ENCODE measurements around the gene PSMA8. TPM values are rescaled to one million over a fixed set of nuclear protein-coding genes. Genes with fewer than 3 reads are reported as not detected.

PSMA8 gene
- total RNA-seq, 1 experiment from 2014 or later: not detected

DNA sequence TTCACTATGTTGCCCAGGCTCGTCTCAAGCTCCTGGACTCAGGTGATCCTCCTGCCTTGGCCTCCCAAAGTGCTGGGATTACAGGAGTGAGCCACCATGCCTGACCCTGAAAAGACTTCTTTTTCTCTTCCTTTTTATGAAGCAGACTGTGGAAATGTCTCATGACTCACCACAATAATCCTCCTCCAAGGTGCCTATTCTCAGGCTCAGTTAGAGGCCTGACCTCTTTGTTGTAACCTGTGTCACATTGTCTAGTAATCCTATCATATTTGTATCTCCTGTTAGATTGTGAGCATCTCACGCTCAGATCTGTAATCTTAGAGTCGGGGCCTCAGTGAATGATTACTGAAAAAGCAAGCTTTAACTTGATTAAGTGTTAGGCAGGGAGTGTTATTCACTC lies 74.3 kb downstream of the PSMA8 start:
- no peak overlapping the region for H2AFZ ChIP-seq
- no peaks in the 10 kb centered on the region for H3K4me1 ChIP-seq (replicated peaks; ENCODE audit: insufficient read depth)
- H3K4me2 ChIP-seq: no peak overlapping the region
- no peaks in the 10 kb centered on the region for H3K9me3 ChIP-seq (ENCODE audit: insufficient read depth, low read depth)
- BruUV-seq (replicated peaks): no TSS peak
- no peaks in the 10 kb centered on the region for H3F3A ChIP-seq (ENCODE audit: insufficient read depth, low read depth)
- DNase-seq: no peak
- no peaks in the 10 kb centered on the region for H3K27me3 ChIP-seq (ENCODE audit: insufficient read depth, low read depth)
- no peaks in the 10 kb centered on the region for H3K79me2 ChIP-seq (ENCODE audit: low read depth)
- H3K36me3 ChIP-seq (ENCODE audit: low read depth): no peaks in the 10 kb centered on the region
- intact Hi-C loops (cut with micrococcal nuclease; ENCODE audit: unreplicated experiment): no loop called here
- ChIA-PET POLR2A (ENCODE audit: unreplicated experiment) (no interaction called here), CTCF (no interaction called here)
- TF ChIP-seq, protein P1, sequence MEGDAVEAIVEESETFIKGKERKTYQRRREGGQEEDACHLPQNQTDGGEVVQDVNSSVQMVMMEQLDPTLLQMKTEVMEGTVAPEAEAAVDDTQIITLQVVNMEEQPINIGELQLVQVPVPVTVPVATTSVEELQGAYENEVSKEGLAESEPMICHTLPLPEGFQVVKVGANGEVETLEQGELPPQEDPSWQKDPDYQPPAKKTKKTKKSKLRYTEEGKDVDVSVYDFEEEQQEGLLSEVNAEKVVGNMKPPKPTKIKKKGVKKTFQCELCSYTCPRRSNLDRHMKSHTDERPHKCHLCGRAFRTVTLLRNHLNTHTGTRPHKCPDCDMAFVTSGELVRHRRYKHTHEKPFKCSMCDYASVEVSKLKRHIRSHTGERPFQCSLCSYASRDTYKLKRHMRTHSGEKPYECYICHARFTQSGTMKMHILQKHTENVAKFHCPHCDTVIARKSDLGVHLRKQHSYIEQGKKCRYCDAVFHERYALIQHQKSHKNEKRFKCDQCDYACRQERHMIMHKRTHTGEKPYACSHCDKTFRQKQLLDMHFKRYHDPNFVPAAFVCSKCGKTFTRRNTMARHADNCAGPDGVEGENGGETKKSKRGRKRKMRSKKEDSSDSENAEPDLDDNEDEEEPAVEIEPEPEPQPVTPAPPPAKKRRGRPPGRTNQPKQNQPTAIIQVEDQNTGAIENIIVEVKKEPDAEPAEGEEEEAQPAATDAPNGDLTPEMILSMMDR (conservative IDR thresholded peaks at IDR 0.05): no peak
- TF ChIP-seq EZH2 (IDR thresholded peaks at IDR 0.05; ENCODE audit: low read depth): no peak
- H4K20me1 ChIP-seq (ENCODE audit: insufficient read depth): no peaks in the 10 kb centered on the region
- no peaks in the 10 kb centered on the region for H3K9me2 ChIP-seq (ENCODE audit: insufficient read depth)
- H3K27ac ChIP-seq: no peak overlapping the region
- H3K4me3 ChIP-seq: no peak overlapping the region

DNA sequence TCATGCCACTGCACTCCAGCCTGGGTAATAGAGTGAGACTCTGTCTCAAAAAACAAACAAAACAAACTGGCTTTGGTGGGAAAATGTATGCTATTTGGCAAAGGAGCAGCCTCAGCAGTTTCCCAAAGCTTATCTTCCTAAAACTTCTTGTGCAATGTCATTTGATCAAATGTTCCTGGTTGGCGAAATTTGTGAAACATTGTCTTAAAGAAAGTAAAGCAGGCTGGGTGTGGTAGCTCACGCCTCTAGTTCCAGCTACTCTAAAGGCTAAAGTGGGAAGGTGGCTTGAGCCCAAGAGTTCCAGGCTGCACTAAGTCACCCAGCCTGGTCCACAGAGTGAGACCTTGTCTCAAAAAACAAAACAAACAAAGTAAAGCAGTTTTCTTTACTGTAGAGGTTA lies 75.3 kb downstream of the PSMA8 start:
- ChIA-PET CTCF (no interaction called here), POLR2A (ENCODE audit: unreplicated experiment) (no interaction called here)

DNA sequence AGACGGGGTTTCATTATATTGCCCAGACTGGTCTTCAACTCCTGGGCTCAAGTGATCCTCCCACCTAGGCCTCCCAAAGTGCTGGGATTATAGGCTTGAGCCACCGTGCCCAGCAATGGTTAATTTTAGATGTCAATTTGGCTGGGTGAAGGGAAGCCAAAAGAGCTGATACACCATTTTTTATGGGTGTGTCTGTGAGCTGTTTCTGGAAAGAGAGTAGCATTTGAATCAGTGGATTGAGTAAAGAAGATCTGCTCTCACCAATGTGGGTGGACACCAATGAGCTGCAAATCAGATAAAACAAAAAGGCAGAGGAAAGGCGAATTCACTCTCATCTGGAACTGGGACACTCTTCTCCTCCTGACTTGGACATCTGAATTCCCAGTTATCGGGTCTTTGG lies 76.5 kb downstream of the PSMA8 start:
- ChIA-PET POLR2A (ENCODE audit: unreplicated experiment) (no interaction called here), CTCF (no interaction called here)
- H3K79me2 ChIP-seq (ENCODE audit: low read depth): no peaks in the 10 kb centered on the region
- H4K20me1 ChIP-seq (ENCODE audit: insufficient read depth): no peaks in the 10 kb centered on the region
- H3F3A ChIP-seq (ENCODE audit: insufficient read depth, low read depth): no peaks in the 10 kb centered on the region
- no peaks in the 10 kb centered on the region for H3K36me3 ChIP-seq (ENCODE audit: low read depth)
- H3K9me2 ChIP-seq (ENCODE audit: insufficient read depth): no peaks in the 10 kb centered on the region
- intact Hi-C loops (cut with micrococcal nuclease; ENCODE audit: unreplicated experiment): no loop called here
- BruUV-seq (replicated peaks): no TSS peak
- H3K27ac ChIP-seq: no peak overlapping the region
- no peak overlapping the region for H3K4me2 ChIP-seq
- no peak overlapping the region for H2AFZ ChIP-seq
- no peaks in the 10 kb centered on the region for H3K9me3 ChIP-seq (ENCODE audit: insufficient read depth, low read depth)
- no peaks in the 10 kb centered on the region for H3K27me3 ChIP-seq (ENCODE audit: insufficient read depth, low read depth)
- no peaks in the 10 kb centered on the region for H3K4me1 ChIP-seq (replicated peaks; ENCODE audit: insufficient read depth)
- no peak overlapping the region for H3K4me3 ChIP-seq
- no peak for DNase-seq
- TF ChIP-seq EZH2 (IDR thresholded peaks at IDR 0.05; ENCODE audit: low read depth): no peak
- TF ChIP-seq, protein P1 (conservative IDR thresholded peaks at IDR 0.05): no peak

More for the DNA sequence above, 75.3 kb downstream of the PSMA8 start:
- Histone ChIP-seq H3K27me3 (ENCODE audit: insufficient read depth, low read depth) (no peaks in the 10 kb centered on the region), H3K79me2 (ENCODE audit: low read depth) (no peaks in the 10 kb centered on the region), H2AFZ (no peak overlapping the region), H3K36me3 (ENCODE audit: low read depth) (no peaks in the 10 kb centered on the region), H3K9me2 (ENCODE audit: insufficient read depth) (no peaks in the 10 kb centered on the region), H3K9me3 (ENCODE audit: insufficient read depth, low read depth) (no peaks in the 10 kb centered on the region), H3F3A (ENCODE audit: insufficient read depth, low read depth) (no peaks in the 10 kb centered on the region), H3K4me1 (replicated peaks; ENCODE audit: insufficient read depth) (no peaks in the 10 kb centered on the region), H3K4me2 (no peak overlapping the region), H4K20me1 (ENCODE audit: insufficient read depth) (no peaks in the 10 kb centered on the region), H3K27ac (no peak overlapping the region), H3K4me3 (no peak overlapping the region)
- no peak for TF ChIP-seq EZH2 (IDR thresholded peaks at IDR 0.05; ENCODE audit: low read depth)
- TF ChIP-seq, protein P1 (conservative IDR thresholded peaks at IDR 0.05): no peak
- no peak for DNase-seq
- intact Hi-C loops (cut with micrococcal nuclease; ENCODE audit: unreplicated experiment): no loop called here
- BruUV-seq (replicated peaks): no TSS peak
